ENCODE results near the gene ITGA3. TPM values are rescaled to one million over a fixed set of nuclear protein-coding genes. Genes with fewer than 3 reads are reported as not detected.

Gene ITGA3
- total RNA-seq, 1 experiment from 2014 or later: 1.4 TPM

- H3K27ac ChIP-seq (ENCODE audit: low read depth, low read length, poor library complexity, severe bottlenecking): no peak overlapping the region
- ChIA-PET POLR2A (ENCODE audit: low non-redundant PET) (no interaction called here), CTCF (interaction anchor here (0.5 kb wide), 1 partner anchor 9 kb away, joined by 3 read pairs; no protein-coding TSS in a partner anchor)
- no peak overlapping the region for H3K4me3 ChIP-seq (ENCODE audit: low read depth, low read length, poor library complexity, severe bottlenecking)
- H3K36me3 ChIP-seq (ENCODE audit: insufficient read depth, low read length, poor library complexity, severe bottlenecking): no peaks in the 10 kb centered on the region
- intact Hi-C loops (cut with micrococcal nuclease; ENCODE audit: unreplicated experiment): no loop called here
- TF ChIP-seq, protein P1, sequence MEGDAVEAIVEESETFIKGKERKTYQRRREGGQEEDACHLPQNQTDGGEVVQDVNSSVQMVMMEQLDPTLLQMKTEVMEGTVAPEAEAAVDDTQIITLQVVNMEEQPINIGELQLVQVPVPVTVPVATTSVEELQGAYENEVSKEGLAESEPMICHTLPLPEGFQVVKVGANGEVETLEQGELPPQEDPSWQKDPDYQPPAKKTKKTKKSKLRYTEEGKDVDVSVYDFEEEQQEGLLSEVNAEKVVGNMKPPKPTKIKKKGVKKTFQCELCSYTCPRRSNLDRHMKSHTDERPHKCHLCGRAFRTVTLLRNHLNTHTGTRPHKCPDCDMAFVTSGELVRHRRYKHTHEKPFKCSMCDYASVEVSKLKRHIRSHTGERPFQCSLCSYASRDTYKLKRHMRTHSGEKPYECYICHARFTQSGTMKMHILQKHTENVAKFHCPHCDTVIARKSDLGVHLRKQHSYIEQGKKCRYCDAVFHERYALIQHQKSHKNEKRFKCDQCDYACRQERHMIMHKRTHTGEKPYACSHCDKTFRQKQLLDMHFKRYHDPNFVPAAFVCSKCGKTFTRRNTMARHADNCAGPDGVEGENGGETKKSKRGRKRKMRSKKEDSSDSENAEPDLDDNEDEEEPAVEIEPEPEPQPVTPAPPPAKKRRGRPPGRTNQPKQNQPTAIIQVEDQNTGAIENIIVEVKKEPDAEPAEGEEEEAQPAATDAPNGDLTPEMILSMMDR (conservative IDR thresholded peaks at IDR 0.05; ENCODE audit: low read depth, low read length): no peak
- TF ChIP-seq EZH2 (IDR thresholded peaks at IDR 0.05; ENCODE audit: borderline replicate concordance, low read depth, low read length, poor library complexity, severe bottlenecking): no peak
- no peaks in the 10 kb centered on the region for H3K27me3 ChIP-seq (replicated peaks; ENCODE audit: insufficient read depth, low read depth, low read length, poor library complexity)
- no peaks in the 10 kb centered on the region for H3K4me1 ChIP-seq (ENCODE audit: insufficient read depth, low read length, poor library complexity, severe bottlenecking)
- H3K9me3 ChIP-seq (ENCODE audit: low read depth, low read length, poor library complexity, severe bottlenecking): no peaks in the 10 kb centered on the region
- no peak for DNase-seq (ENCODE audit: low spot score)
- BruUV-seq (replicated peaks): no TSS peak
These were observed 49.9 kb downstream of the ITGA3 start for GRCh38 chr17:50105811-50106210.

GRCh38 chr17:50106393-50107131 is 50.7 kb downstream of the ITGA3 start:
- no TSS peak for BruUV-seq (replicated peaks)
- TF ChIP-seq EZH2 (IDR thresholded peaks at IDR 0.05; ENCODE audit: borderline replicate concordance, low read depth, low read length, poor library complexity, severe bottlenecking): no peak
- TF ChIP-seq, protein P1 (conservative IDR thresholded peaks at IDR 0.05; ENCODE audit: low read depth, low read length): no peak
- Histone ChIP-seq H3K4me3 (ENCODE audit: low read depth, low read length, poor library complexity, severe bottlenecking) (no peak overlapping the region), H3K27me3 (replicated peaks; ENCODE audit: insufficient read depth, low read depth, low read length, poor library complexity) (no peaks in the 10 kb centered on the region), H3K27ac (ENCODE audit: low read depth, low read length, poor library complexity, severe bottlenecking) (no peak overlapping the region), H3K4me1 (ENCODE audit: insufficient read depth, low read length, poor library complexity, severe bottlenecking) (no peaks in the 10 kb centered on the region), H3K9me3 (ENCODE audit: low read depth, low read length, poor library complexity, severe bottlenecking) (no peaks in the 10 kb centered on the region), H3K36me3 (ENCODE audit: insufficient read depth, low read length, poor library complexity, severe bottlenecking) (no peaks in the 10 kb centered on the region)
- DNase-seq (ENCODE audit: low spot score): no peak
- ChIA-PET POLR2A (ENCODE audit: low non-redundant PET) (no interaction called here), CTCF (no interaction called here)
- intact Hi-C loops (cut with micrococcal nuclease; ENCODE audit: unreplicated experiment): no loop called here

DNA sequence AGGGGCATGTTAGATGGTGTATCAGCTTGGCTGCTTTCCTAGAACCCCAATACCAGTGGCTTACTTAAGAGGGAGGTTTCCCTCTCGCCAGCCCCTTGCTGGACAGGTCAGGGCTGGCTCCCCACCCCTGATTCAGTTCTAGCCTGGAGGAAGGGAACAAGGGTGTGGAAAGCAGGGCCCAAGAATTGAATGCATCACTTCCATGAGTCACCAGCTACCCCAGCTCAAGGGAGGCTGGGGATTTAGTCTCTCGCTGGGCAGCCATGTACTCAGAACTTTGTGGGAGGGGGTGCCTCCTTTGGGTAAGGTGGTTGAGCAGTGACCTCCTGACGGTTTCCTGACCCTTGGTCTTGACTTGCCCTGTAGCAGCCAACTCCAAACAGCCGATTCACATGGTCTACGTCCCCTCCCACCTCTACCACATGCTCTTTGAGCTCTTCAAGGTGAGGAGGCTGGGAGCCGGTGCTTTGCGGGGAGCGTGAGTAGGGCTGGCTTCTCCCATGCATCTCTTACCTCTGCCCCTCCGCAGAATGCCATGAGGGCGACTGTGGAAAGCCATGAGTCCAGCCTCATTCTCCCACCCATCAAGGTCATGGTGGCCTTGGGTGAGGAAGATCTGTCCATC is 52.0 kb downstream of the ITGA3 start:
- POLR2A ChIA-PET (ENCODE audit: low non-redundant PET): interaction anchor here (0.6 kb wide), 1 partner anchor 24 kb away, joined by 5 read pairs; no protein-coding TSS in a partner anchor
- CTCF ChIA-PET: interaction anchor here (0.6 to 1.5 kb wide), 2 partner anchors 13 to 51 kb away, joined by 3 to 5 read pairs; no protein-coding TSS in a partner anchor
- H3K36me3 ChIP-seq (ENCODE audit: insufficient read depth, low read length, poor library complexity, severe bottlenecking): no peaks in the 10 kb centered on the region
- H3K9me3 ChIP-seq (ENCODE audit: low read depth, low read length, poor library complexity, severe bottlenecking): no peaks in the 10 kb centered on the region
- H3K4me3 ChIP-seq (ENCODE audit: low read depth, low read length, poor library complexity, severe bottlenecking): no peak overlapping the region
- BruUV-seq (replicated peaks): no TSS peak
- no peak for TF ChIP-seq EZH2 (IDR thresholded peaks at IDR 0.05; ENCODE audit: borderline replicate concordance, low read depth, low read length, poor library complexity, severe bottlenecking)
- H3K27ac ChIP-seq (ENCODE audit: low read depth, low read length, poor library complexity, severe bottlenecking): no peak overlapping the region
- no peaks in the 10 kb centered on the region for H3K27me3 ChIP-seq (replicated peaks; ENCODE audit: insufficient read depth, low read depth, low read length, poor library complexity)
- intact Hi-C loops (cut with micrococcal nuclease; ENCODE audit: unreplicated experiment): no loop called here
- H3K4me1 ChIP-seq (ENCODE audit: insufficient read depth, low read length, poor library complexity, severe bottlenecking): no peaks in the 10 kb centered on the region
- no peak for DNase-seq (ENCODE audit: low spot score)

Measured in A673 (cell line).